Cardiac muscle cell (in vitro differentiated cells and primary cell): ENCODE data around the gene EAF1. TPM values are rescaled to one million over a fixed set of nuclear protein-coding genes. Genes with fewer than 3 reads are reported as not detected.

Experiments used
- DNase-seq, 2 donors: peaks; one replicate each; pipeline versions ENCODE4 v3.0.0 to v3.0.0-alpha.2; 2010 to 2017; ENCODE audit warnings: low read depth in 1 of 2, low spot score in 1 of 2
- H3K27ac ChIP-seq: fragments of 200-600 bp; sonication (generic); 2 replicates; pipeline ENCODE4 v1.5.1; 2016
- H3K27me3 ChIP-seq: fragments of 200-600 bp; sonication (generic); 2 replicates; pipeline ENCODE4 v1.6.0; 2016; ENCODE audit warnings: control low read depth
- H3K36me3 ChIP-seq: fragments of 200-600 bp; sonication (generic); 2 replicates; pipeline ENCODE4 v1.5.1; 2016; ENCODE audit warnings: control low read depth
- H3K4me1 ChIP-seq: fragments of 200-600 bp; sonication (generic); 2 replicates; pipeline ENCODE4 v1.8.1; 2017; ENCODE audit warnings: low read depth, mild to moderate bottlenecking, mixed run types
- H3K4me3 ChIP-seq: fragments of 200-600 bp; sonication (generic); 2 replicates; pipeline ENCODE4 v1.5.1; 2016; ENCODE audit warnings: mild to moderate bottlenecking
- H3K9me3 ChIP-seq: fragments of 200-600 bp; sonication (generic); 2 replicates; pipeline ENCODE4 v1.5.1; 2017; ENCODE audit warnings: low read depth, mild to moderate bottlenecking, control low read depth
- polyA plus RNA-seq: library from polyadenylated mRNA; unstranded; fragments of >200 nt; fragmentation: Nextera tagmentation; extraction: Ambion mirVana; gene quantifications from 2 replicates; pipeline ENCODE4 v1.2.1, GENCODE V29; 2016
- total RNA-seq: library from RNA; depleted of rRNA; stranded (reverse); fragments of >200 nt; gene quantifications from 2 replicates; pipeline ENCODE4 v1.2.3, GENCODE V29; 2016
- TF ChIP-seq, protein P1 (sequence below): IDR thresholded peaks from 2 replicates; pipeline ENCODE4 v1.5.1; 2012; ENCODE audit warnings: low read depth, mild to moderate bottlenecking, low read length

The EAF1 gene
- total and polyA plus RNA-seq, 2 experiments from 2014 or later: 8.7 to 13.2 TPM

DNA sequence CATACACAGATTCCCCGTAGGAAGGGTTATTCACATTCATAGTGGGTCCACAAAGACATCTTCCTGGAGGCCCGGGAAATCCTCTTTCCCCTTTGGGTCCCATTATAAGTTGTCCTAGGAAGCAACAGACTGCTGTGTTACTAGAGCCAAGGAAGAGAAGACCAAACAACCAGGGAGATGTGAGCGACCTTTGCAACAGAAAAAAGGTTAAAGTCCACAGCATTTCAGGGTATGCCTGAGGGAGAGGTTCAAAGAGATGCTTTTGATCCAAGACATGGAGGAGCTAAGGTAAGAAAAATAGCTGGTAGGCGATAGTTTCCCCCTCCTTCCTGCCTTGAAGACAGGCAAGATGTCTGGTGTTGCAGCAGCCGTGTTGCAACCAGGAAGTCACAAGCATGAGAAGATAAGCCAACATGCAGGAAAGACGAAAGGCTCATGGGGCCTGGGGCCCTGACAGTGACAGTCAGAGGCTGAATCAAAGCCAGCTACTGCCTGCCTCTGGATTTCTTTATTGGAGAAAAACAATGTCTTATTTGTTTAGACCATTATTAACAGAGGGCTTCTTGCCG lies 30.9 kb downstream of the EAF1 start:
- Histone ChIP-seq H3K27ac (no peak overlapping the region), H3K4me1 (no peaks in the 10 kb centered on the region), H3K9me3 (no peaks in the 10 kb centered on the region), H3K27me3 (no peaks in the 10 kb centered on the region), H3K4me3 (no peak overlapping the region), H3K36me3 (no peaks in the 10 kb centered on the region)
- peak in 1 of 2 donors; percentile 17 for DNase-seq
- TF ChIP-seq, protein P1, sequence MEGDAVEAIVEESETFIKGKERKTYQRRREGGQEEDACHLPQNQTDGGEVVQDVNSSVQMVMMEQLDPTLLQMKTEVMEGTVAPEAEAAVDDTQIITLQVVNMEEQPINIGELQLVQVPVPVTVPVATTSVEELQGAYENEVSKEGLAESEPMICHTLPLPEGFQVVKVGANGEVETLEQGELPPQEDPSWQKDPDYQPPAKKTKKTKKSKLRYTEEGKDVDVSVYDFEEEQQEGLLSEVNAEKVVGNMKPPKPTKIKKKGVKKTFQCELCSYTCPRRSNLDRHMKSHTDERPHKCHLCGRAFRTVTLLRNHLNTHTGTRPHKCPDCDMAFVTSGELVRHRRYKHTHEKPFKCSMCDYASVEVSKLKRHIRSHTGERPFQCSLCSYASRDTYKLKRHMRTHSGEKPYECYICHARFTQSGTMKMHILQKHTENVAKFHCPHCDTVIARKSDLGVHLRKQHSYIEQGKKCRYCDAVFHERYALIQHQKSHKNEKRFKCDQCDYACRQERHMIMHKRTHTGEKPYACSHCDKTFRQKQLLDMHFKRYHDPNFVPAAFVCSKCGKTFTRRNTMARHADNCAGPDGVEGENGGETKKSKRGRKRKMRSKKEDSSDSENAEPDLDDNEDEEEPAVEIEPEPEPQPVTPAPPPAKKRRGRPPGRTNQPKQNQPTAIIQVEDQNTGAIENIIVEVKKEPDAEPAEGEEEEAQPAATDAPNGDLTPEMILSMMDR: no peak

DNA sequence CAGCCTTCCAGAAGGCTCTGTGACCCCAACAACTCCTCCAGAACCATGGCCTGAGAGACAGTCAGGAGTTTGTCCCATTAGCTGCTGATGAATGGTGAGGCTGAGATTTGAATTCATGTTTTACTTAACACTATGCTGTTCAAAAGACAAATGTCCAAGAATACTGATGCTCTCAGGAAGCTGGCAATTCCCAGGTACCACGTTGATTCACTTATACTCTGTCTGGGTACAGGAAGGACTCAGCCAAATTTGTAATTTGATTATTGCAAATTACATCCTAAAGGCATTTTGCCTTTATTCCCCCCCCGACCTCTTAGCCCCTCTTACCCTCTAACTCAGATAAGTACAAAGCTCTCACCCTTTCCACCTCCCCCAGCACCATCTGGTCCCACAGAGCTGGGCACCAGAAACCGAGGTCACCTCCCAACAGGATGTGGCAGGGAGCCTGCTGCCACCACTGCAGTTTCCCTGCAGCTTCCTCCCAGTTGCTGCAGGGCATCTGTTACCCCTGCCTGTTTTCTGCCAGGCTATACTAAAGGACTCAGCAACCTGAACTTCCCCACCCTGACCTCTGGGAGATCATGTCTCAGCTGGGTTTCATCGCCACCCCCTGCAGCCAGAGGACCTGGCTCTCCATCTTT lies 33.6 kb downstream of the EAF1 start:
- H3K27ac ChIP-seq: no peak overlapping the region
- TF ChIP-seq, protein P1: no peak
- H3K36me3 ChIP-seq: no peaks in the 10 kb centered on the region
- H3K27me3 ChIP-seq: no peaks in the 10 kb centered on the region
- DNase-seq: no peak
- no peak overlapping the region for H3K4me3 ChIP-seq
- H3K9me3 ChIP-seq: no peaks in the 10 kb centered on the region
- no peaks in the 10 kb centered on the region for H3K4me1 ChIP-seq

DNA sequence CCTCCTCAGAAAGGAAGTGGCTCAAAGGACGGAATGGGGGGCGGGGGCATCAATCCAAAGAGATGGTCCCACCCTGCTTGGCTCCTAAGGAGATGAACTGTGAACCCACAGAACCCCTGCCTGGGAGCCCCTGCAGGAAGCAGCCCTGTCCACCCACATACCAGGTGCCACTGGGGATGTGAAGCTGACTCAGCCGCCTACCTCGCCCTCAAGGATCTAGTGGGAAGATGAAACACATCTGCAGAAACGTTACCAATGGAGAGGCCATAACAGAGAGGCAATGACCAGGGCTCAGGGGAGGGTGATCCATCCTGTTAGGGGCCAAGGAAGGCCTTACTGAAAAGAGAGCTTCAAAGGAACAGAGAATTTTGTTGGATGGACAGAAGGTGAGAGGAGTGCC lies 35.1 kb downstream of the EAF1 start:
- H3K36me3 ChIP-seq: no peaks in the 10 kb centered on the region
- no peaks in the 10 kb centered on the region for H3K27me3 ChIP-seq
- no peaks in the 10 kb centered on the region for H3K9me3 ChIP-seq
- no peak overlapping the region for H3K27ac ChIP-seq
- no peak for DNase-seq
- TF ChIP-seq, protein P1: no peak
- no peaks in the 10 kb centered on the region for H3K4me1 ChIP-seq
- H3K4me3 ChIP-seq: no peak overlapping the region

DNA sequence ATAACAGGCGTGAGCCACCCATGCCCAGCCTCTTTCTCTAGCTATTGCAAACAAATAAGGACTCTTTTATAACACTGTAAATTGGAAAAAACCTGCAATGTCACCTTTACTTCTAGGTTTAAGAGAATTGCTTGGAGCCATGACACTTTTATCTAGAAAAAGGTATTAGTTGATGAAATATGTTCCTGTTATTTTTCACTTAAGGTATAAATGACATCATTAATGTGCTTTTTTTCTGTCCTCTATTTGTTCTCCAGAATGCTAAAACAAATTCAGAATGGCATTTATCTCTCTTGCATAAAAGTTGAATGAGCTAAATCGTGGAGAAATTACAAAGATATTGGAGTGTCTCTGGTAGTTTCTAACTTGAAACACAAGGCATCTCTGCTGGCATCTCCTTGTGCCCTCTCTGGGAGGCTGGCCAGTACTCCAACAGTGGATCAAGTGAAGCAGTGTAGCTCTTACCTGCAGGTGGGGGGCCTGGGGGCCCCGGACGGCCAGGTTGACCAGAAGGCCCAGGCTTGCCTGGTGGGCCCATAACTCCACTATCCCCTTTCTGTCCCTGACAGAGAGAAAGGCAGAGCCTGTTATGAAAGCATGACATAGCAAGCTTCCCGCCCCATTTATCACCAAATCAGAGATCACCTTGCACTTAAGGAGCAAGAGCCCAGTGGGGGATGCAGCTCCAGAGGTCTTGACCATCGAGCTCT lies 38.6 kb downstream of the EAF1 start:
- H3K9me3 ChIP-seq: no peaks in the 10 kb centered on the region

More for the DNA sequence above, 38.6 kb downstream of the EAF1 start:
- Histone ChIP-seq H3K4me1 (no peaks in the 10 kb centered on the region), H3K36me3 (no peaks in the 10 kb centered on the region), H3K27me3 (no peaks in the 10 kb centered on the region), H3K27ac (no peak overlapping the region), H3K4me3 (no peak overlapping the region)
- no peak for DNase-seq
- TF ChIP-seq, protein P1: no peak
